ENCODE results near the gene PRDM16.

DNA sequence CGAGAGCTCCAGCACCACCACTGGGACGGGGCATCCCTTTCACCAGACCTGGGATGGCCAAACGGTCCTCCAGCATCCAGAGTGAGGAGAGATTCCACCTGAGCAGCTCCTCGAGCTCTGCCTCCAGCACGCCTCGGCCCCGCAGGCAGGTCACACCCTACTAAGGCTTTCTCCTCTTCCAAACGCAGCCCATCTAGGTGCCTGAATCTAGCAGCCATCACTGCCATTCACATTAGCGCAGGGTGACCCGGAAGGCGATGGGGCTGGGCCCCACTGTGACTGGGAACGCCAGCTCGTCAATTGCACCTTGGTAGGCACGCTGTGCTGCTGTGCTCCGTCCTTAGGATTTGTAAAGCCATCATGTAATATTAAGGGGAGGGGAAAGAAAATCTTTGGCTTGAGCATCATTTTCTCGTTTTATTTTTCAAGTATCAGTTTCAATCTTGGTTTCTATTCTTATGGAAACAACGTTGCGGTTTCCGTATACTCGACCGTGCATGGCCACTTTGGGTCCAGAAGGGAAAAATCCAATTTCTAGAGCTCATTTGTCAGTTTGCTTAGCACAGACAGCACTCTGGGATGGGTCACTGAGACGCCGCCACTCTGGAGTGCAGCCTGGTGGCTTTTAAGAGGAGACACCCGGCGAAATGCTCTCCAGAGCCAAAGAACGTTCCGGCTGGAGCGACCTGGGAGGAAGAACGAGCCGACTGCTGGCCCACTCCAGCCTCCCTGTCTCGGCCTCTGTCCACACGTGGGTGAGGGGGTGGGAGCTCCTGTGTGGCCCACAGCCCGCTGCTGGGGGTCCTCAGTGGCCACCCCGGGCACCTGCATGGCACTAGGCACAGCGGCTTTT lies 173.6 kb downstream of the PRDM16 start:
- TF ChIP-seq, protein P1, sequence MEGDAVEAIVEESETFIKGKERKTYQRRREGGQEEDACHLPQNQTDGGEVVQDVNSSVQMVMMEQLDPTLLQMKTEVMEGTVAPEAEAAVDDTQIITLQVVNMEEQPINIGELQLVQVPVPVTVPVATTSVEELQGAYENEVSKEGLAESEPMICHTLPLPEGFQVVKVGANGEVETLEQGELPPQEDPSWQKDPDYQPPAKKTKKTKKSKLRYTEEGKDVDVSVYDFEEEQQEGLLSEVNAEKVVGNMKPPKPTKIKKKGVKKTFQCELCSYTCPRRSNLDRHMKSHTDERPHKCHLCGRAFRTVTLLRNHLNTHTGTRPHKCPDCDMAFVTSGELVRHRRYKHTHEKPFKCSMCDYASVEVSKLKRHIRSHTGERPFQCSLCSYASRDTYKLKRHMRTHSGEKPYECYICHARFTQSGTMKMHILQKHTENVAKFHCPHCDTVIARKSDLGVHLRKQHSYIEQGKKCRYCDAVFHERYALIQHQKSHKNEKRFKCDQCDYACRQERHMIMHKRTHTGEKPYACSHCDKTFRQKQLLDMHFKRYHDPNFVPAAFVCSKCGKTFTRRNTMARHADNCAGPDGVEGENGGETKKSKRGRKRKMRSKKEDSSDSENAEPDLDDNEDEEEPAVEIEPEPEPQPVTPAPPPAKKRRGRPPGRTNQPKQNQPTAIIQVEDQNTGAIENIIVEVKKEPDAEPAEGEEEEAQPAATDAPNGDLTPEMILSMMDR (IDR thresholded peaks at IDR 0.05): no peak
- no peak for TF ChIP-seq EZH2 (IDR thresholded peaks at IDR 0.05; ENCODE audit: borderline replicate concordance, insufficient read depth, low read depth, low read length, poor library complexity, severe bottlenecking)
